ENCODE results near the gene KIAA1755. TPM values are rescaled to one million over a fixed set of nuclear protein-coding genes. Genes with fewer than 3 reads are reported as not detected.

Gene KIAA1755
- total and polyA plus RNA-seq, 10 of the 15 experiments (the other 5 are each of a cell fraction or from before 2014, with no cell fraction given) = not detected

DNA sequence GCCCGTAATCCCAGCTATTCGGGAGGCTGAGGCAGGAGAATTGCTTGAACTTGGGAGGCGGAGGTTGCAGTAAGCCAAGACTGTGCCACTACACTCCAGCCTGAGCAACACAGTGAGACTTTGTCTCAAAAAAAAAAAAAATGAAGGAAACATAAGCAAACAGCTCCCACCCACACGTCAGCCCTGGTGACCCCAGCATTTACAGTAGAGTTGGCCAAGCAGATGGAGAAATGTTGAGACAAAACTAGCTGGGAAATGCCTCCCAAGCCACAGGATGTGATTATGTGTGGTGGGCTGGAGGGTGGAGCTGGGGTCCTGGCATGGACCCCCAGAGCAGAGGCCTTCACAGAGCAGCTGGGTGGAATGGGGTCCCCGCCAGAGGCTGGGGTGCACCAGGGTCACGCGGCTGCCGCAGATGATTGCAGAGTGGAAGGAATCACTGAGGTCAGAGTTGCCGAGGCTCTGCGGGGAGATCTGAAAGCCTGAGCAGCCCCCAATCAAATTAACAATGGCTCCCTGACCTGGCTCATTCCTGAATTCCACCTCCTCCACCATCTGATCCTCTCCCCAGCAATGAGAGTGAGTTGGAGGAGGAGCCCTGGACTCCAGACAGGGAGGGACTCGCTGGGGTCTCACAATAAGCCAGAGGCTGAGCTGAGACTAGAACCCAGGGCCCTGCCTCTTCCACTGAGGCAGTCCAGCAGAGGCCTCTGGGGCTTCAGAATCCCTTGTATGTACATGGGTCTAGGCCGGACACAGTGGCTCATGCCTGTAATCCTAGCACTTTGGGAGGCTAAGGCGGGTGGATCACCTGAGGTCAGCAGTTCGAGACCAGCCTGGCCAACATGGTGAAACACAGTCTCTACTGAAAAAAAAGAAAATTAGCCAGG, 60.8 kb downstream of the KIAA1755 start:
- POLR2A ChIA-PET = interaction anchor here (0.6 kb wide), 2 partner anchors 113 to 249 kb away, joined by 4 read pairs; no protein-coding TSS in a partner anchor
- no peak overlapping the region for H2AFZ ChIP-seq (ENCODE audit: control insufficient read depth, low read depth, low read length)
- H3K27ac ChIP-seq (ENCODE audit: control insufficient read depth, insufficient read depth) = no peak overlapping the region
- FAIRE-seq (no peak), ATAC-seq (no peak), DNase-seq (ENCODE audit: low read depth, low spot score) (no peak)
- no peaks in the 10 kb centered on the region; the same call in 1 of the 2 replicates for H3K4me1 ChIP-seq (ENCODE audit: control insufficient read depth, insufficient read depth, low read length)
- intact Hi-C loops (cut with micrococcal nuclease; ENCODE audit: unreplicated experiment) = no loop called here
- no TSS peak for BruUV-seq (replicated peaks)
- in situ Hi-C loops (cut with MboI) = no loop called here
- H3K36me3 ChIP-seq (ENCODE audit: control insufficient read depth in 2 of 2, insufficient read depth in 2 of 2, low read length in 1 of 2) = no peaks in the 10 kb centered on the region
- no peak for TF ChIP-seq BCL11A (IDR thresholded peaks at IDR 0.05; ENCODE audit: low read depth, low read length)
- no peak for TF ChIP-seq SUPT20H (IDR thresholded peaks at IDR 0.05; ENCODE audit: borderline replicate concordance, control insufficient read depth, low read depth, low read length)
- TF ChIP-seq, protein P1, sequence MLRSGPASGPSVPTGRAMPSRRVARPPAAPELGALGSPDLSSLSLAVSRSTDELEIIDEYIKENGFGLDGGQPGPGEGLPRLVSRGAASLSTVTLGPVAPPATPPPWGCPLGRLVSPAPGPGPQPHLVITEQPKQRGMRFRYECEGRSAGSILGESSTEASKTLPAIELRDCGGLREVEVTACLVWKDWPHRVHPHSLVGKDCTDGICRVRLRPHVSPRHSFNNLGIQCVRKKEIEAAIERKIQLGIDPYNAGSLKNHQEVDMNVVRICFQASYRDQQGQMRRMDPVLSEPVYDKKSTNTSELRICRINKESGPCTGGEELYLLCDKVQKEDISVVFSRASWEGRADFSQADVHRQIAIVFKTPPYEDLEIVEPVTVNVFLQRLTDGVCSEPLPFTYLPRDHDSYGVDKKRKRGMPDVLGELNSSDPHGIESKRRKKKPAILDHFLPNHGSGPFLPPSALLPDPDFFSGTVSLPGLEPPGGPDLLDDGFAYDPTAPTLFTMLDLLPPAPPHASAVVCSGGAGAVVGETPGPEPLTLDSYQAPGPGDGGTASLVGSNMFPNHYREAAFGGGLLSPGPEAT (IDR thresholded peaks at IDR 0.05; ENCODE audit: low read depth) = no peak
- TF ChIP-seq STAT1 (conservative IDR thresholded peaks at IDR 0.05) = no peak
- TF ChIP-seq LARP7 (IDR thresholded peaks at IDR 0.05) = no peak
- no peak for TF ChIP-seq RB1 (IDR thresholded peaks at IDR 0.05; ENCODE audit: borderline replicate concordance)
- TF ChIP-seq JUND (IDR thresholded peaks at IDR 0.05; ENCODE audit: low read depth, low read length) = no peak
- no peak for TF ChIP-seq MEF2B (IDR thresholded peaks at IDR 0.05; ENCODE audit: partially characterized antibody, poor library complexity, severe bottlenecking)
- TF ChIP-seq EP300 (IDR thresholded peaks at IDR 0.05; ENCODE audit: borderline replicate concordance in 1 of 2, control insufficient read depth in 1 of 2, low read depth in 2 of 2, low read length in 2 of 2) = no peak
- TF ChIP-seq SREBF1 (IDR thresholded peaks at IDR 0.05; ENCODE audit: low read length) = no peak
- TF ChIP-seq ATF3 (IDR thresholded peaks at IDR 0.05; ENCODE audit: borderline replicate concordance, extremely low read depth, low read depth, low read length) = no peak
- WGBS (ENCODE audit: insufficient coverage, insufficient replicate concordance, low lambda C conversion rate, missing lambda C conversion rate) = 65% methylated on average over 13 of the region's 14 CpGs
- SMC1A ChIA-PET (ENCODE audit: uncharacterized antibody, unreplicated experiment) = no interaction called here
- H3K4me2 ChIP-seq (ENCODE audit: control insufficient read depth, insufficient read depth) = no peak overlapping the region
- CTCF ChIA-PET = no interaction called here
- no peaks in the 10 kb centered on the region for H4K20me1 ChIP-seq (ENCODE audit: control insufficient read depth, insufficient read depth)
- H3K9me3 ChIP-seq (replicated peaks; ENCODE audit: control insufficient read depth, insufficient read depth, low read length) = no peaks in the 10 kb centered on the region
- H3K27me3 ChIP-seq (replicated peaks in 1 of 2; ENCODE audit: control insufficient read depth in 2 of 2, insufficient read depth in 2 of 2, low read length in 1 of 2) = no peaks in the 10 kb centered on the region; a peak in 1 of 4 replicates
- no peaks in the 10 kb centered on the region for H3K79me2 ChIP-seq (ENCODE audit: control insufficient read depth, insufficient read depth, low read length)
- RAD21 ChIA-PET (ENCODE audit: unreplicated experiment) = no interaction called here
- no peak overlapping the region for H3K9ac ChIP-seq (ENCODE audit: control insufficient read depth, insufficient read depth, low read length)
- H3K4me3 ChIP-seq = no peak overlapping the region

Measured in GM12878 (cell line).